HG02852 (cell line): ENCODE data around the gene GRB2.
A peak's percentile ranks its signal among the peaks of the same experiment; 100 is the strongest.
"Not testable (repeated sequence)": the region's sequence is repeated elsewhere in the genome, so short reads cannot be mapped to it uniquely, and the experiment has no call there.

ENCODE experiments used
- ATAC-seq: cut with Tn5 transposase; IDR thresholded peaks from one replicate; pipeline ENCODE4 v1.9.1; 2021; ENCODE audit warnings: mild to moderate bottlenecking, moderate library complexity; ENCODE audit not compliant: unreplicated experiment

Gene GRB2

GRCh38 chr17:75405365-75406221 is at the start of gene GRB2:
Gene GRB2 (minus strand): TSS chr17:75405678. CDS start chr17:75393628, 12,050 bp downstream.
- peak; percentile 67 for ATAC-seq

DNA sequence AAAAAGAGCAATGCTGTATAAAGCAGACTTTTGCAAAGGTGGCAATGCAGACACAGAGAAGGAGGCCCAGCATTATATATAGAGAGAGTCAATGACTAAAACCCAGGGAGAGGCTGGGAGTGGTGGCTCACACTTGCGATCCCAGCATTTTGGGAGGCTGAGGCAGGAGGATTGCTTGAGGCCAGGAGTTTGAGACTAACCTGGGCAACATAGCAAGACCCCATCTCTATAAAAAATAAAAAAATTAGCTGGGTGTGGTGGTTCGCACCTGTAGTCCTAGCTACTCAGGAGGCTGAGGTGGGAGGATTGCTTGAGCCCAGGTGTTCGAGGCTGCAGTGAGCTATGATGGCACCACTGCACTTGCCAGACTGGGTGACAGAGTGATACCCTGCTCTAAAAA is 49.2 kb upstream of the GRB2 start:
- not testable (repeated sequence) for ATAC-seq

DNA sequence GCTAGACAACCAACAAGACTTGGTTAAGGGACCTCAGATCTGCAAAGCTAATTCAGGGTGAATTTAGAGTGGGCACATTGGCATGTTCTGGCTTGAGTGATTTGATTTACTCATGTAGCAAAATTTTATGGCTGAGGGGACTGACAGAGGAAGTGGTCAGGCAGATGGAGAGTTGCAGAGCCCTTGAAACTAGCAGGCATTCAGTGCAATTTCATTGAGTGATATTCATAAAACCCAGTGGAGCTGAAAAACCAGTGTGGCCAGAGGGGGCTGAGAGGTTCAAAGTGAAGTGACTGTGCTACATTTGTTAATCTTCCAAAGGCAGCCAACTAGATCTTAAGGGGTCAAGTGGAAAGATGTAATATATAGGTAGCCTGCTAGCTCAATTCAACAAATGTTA is 48.7 kb upstream of the GRB2 start:
- ATAC-seq: no peak

DNA sequence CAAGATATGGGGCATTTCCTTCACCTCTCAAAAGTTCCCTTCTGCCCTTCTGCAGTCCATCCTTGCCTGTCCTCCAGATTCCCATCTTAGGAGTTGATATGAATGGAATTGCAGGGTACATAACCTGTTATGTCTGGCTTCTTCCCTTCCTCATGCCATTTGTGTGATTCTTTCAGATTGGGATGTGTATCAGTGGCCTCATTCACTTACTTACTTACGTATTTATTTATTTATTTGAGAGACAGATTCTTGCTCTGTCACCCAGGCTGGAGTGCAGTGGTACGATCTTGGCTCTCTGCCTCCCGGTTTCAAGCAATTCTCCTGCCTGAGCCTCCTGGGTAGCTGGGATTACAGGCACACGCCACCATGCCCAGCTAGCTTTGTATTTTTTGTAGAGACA is 44.8 kb upstream of the GRB2 start:
- ATAC-seq: no peak

GRCh38 chr17:75447951-75448856 is 42.7 kb upstream of the GRB2 start:
- no peak for ATAC-seq

DNA sequence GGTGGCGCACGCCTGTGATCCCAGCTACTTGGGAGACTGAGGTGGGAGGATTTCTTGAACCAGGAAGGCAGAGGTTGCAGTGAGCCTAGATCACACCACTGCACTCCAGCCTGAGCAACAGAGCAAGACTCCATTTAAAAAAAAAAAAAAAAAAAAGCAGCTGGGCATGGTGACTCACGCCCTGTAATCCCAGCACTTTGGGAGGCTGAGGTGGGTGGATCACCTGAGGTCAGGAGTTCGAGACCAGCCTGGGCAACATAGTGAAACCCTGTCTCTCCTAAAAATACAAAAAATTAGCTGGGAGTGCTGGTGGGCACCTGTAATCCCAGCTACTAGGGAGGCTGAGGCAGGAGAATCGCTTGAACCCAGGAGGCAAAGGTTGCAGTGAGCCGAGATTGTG is 40.4 kb upstream of the GRB2 start:
- ATAC-seq: not testable (repeated sequence)

- ATAC-seq: no peak
Observed at GRCh38 chr17:75445296-75445695, 39.8 kb upstream of the GRB2 start.

DNA sequence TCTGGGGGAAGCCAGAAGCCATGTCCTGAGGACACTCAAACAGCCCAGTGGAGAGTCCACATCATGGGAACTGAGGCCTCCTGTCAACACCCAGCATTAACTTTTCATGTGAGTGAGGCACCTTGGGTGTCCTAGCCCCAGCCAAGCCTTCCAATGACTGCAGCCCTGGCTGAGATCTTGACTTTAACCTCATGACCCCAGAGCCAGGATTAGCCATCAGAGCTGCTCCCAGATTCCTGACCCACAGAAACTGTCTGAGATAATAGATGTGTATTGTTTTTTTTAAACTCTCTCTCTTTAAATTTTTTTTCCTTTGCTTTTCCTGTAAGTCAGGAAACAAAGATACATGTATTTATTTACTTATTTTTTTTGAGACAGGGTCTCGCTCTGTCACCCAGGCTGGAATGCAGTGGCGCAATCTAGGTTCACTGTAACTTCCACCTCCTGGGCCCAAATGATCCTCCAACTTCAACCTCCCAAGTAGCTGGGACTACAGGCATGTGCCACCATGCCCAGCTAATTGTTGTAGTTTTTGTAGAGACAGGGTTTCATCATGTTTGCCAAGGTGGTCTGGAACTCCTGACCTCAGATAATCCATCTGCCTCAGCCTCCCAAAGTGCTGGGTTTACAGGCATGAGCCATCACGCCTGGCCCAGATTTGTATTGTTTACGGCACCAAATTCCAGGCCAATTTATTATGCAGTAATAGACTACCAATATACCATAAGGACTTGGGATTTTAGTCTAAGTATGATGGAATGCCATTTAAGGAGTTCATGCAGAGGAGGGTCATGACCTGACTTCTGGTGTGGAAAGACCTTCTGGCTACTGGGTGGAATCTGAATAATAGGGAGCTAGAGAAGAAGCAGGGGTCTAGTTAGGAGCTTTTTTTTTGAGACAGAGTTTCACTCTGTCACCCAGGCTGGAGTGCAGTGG is 37.0 kb upstream of the GRB2 start:
- no peak for ATAC-seq

DNA sequence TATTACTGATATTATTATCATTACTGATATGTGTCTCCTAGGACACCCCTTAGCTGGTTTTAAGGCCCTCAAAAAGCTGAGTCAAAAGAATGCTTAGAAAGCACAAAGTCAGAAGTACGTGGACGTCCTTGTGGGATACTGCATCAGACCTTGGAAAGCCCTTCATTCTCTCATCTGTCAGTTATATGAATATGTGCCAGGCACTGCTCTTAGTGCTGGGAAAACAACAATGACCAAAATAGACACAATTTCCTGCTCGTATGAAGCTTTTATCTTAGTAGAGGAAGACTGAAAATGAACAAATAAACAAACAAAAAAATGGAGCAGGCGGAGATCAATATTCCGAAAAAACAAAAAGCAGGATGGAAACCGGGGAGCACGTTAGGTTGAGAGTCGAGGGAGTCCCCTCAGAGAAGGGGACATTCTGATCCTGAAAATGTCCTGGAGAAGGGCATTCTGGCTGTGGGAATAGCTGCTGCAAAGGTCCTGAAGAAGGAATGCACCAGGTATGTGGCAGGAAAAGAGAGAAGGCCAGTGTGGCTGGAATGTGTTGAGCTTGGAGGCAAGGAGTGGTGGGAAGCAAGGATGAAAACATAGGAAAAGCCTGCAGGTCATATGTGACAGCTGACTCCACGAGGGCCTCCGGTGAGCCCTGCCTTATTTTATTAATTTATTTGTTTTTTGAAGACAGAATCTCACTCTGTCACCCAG is 35.4 kb upstream of the GRB2 start:
- no peak for ATAC-seq

DNA sequence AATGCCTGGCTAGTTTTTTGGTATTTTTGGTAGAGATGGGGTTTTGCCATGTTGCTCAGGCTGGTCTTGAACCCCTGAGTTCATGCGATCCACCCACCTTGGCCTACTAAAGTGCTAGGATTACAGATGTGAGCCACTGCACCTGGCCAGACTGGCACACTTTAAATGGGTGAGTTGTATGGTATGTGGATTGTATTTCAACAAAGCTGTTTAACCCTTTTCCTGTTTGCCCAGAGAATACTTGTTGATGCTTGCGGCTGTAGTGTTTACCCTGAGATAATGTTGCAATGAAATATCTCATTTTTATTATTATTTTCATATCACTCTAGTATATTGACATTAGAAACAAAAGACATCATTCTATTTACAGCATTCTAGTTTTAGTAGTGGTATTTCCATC is 33.8 kb upstream of the GRB2 start:
- no peak for ATAC-seq

- ATAC-seq: not testable (repeated sequence)
Observed at GRCh38 chr17:75437404-75437803, 31.9 kb upstream of the GRB2 start.

DNA sequence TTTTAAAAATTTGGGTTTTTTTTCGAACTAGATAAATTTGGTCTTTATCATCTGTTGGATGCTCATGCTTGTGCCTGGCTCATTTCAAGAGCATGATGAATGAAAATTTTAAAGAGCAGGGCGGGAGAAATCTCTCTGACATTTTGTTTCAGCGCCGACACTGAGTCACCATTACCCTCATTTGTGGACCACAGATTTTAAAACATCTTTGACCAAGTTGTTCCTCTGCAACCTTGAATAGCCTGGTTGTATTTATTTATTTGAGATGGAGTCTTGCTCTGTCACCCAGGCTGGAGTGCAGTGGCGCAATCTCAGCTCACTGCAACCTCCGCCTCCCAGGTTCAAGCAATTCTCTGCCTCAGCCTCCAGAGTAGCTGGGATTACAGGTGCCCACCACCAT is 29.0 kb upstream of the GRB2 start:
- ATAC-seq: not testable (repeated sequence)

- no peak for ATAC-seq
Observed at GRCh38 chr17:75433218-75433783, 27.8 kb upstream of the GRB2 start.

DNA sequence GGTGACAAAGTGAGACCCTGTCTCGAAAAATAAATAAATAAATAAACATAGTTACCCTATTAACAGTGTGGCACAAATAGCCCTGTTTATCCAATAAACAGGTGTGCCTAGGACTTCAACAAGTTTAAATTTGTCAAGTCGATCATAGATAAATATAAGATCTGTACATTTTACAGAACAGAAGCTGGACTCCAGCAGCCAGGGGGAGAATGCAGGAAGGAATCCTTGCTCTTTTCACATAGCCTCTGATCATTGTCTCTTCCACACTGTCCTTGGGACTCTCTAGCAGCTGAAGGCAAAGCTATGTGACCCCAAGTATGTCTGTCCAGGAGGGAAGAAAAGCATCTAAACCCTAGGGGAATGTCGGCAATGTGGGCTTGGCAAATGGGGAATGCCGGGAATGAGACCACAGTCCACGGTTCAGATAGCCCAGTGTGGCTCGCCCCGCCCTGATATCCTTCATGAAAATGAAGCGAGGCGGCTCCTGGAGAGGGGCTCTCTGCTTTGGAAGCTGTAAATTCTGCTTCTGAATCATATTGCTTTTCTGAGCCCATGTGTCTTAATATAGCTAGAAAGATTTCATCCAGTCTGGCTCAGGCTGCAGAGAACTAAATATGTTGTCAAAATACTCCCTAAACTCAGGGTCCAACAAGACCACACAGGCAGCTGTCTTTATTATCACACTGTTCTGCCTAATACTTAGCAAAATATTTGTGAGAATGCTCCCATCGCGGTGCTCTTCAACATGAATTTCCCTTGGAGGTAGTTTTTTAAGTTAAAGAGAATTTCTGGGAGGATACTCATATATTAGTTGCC is 24.9 kb upstream of the GRB2 start:
- ATAC-seq: no peak

DNA sequence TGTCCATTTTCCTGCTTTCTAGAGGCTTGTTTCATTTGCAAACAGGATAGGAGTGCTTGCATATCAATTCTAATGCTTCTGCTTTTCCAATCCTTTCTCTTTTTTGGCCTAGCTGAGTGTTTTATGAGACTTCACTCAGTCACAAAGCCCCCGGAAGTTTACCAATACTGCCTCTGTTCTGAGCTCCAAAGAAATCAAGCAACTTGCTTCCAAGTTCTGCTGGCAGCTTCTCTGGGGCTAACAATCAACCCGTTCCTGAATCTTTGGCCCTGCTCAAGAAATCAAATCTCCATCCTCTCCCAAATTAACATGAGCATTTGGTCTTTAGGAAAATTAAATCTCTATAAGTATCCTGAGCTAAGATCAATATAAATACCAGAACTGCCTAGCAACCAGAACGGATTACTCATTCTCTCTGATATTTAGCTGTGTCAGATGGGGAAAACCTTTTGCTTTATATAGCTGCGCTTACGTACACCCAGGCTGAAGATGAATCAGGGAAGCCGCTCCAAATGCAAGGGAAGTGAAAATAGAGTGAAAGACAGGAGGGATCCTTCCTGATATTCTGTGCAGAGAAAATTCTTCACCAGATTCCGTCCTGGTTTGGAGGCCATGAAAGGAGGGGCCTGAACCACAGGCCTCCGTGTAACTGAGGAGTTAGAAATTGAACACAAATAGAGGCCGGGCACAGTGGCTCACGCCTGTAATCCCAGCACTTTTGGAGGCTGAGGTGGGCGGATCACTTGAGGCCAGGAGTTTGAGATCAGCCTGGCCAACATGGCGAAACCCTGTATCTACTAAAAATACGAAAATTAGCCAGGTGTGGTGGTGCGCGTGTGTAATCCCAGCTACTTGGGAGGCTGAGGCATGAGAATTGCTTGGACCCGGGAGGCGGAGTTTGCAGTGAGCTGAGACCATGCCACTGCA is 23.3 kb upstream of the GRB2 start:
- no peak for ATAC-seq

GRCh38 chr17:75418531-75418930 is 13.1 kb upstream of the GRB2 start:
- no peak for ATAC-seq

GRCh38 chr17:75417054-75417580 is 11.6 kb upstream of the GRB2 start:
- no peak for ATAC-seq

- ATAC-seq: no peak
Observed at GRCh38 chr17:75416006-75416405, 10.5 kb upstream of the GRB2 start.
